Measurements from ENCODE around the gene PLAC8L1.
"Not testable (repeated sequence)": the region's sequence is repeated elsewhere in the genome, so short reads cannot be mapped to it uniquely, and the experiment has no call there.

Gene PLAC8L1

GRCh38 chr5:146105477-146105876 lies at the start of gene PLAC8L1:
TSS of gene PLAC8L1 (minus strand) at chr5:146105577. CDS start at chr5:146104311, 1,266 bp downstream.
- no peak for DNase-seq

DNA sequence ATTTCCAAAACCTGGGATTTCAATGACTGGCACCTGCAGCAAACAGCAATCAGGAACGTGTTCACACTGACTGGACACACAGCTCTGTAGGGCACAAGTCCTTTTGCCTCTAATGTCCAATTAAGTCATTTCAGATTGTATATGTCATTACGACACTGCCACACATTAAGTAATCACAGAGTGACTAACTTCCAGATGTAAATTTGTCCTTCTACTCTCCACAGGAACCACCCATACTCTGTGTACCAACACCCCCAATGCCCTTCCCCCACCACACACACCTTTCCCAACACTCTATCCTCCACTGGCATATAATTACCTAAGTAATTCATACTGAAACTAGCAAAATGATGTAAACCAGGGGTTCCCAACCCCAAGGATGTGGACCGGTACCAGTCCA lies 46.6 kb upstream of the PLAC8L1 start:
- DNase-seq = no peak

DNA sequence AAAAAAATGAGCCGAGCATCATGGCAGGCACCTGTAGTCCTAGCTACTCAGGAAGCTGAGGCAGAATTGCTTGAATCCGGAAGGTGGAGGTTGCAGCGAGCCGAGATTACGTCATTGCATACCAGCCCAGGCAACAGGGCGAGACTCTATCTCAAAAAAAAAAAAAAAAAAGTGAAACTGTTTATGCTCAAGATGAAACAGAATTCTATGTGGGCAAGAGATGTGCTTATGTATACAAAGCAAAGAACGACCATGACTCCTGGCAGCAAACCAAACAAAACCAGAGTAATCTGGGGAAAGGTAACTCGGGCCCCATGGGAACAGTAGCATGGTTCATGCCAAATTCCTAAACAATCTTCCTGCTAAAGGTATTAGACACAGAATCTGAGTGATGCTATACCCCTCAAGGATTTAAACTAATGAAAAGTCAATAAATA lies 32.6 kb upstream of the PLAC8L1 start:
- DNase-seq = no peak

- DNase-seq = no peak
Observed at GRCh38 chr5:146130440-146131045, 25.2 kb upstream of the PLAC8L1 start.

DNA sequence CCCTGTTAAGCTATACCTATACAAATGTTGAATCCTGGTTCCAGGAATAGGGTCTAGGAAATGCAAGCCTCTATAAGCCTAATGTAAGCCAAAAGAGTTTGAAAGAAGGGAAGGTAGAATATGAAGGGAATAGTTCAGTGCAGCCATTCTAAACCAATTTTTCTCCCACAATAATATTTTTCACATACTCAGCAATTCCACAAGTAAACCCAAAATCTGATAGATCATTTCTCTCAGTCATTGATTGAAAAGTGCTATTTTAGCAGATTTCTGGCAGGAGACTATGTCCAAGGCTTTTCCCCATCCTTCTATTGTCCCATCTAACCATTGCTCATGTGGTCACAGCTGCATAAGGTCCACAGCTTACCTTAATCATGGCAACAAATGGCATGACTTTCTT lies 20.7 kb upstream of the PLAC8L1 start:
- DNase-seq = no peak

- no peak for DNase-seq
Observed at GRCh38 chr5:146124580-146124979, 19.2 kb upstream of the PLAC8L1 start.

- not testable (repeated sequence) for DNase-seq
Observed at GRCh38 chr5:146121451-146121850, 16.1 kb upstream of the PLAC8L1 start.

GRCh38 chr5:146118322-146118721 lies 12.9 kb upstream of the PLAC8L1 start:
- no peak for DNase-seq

- DNase-seq = not testable (repeated sequence)
Observed at GRCh38 chr5:146117216-146117615, 11.8 kb upstream of the PLAC8L1 start.

DNA sequence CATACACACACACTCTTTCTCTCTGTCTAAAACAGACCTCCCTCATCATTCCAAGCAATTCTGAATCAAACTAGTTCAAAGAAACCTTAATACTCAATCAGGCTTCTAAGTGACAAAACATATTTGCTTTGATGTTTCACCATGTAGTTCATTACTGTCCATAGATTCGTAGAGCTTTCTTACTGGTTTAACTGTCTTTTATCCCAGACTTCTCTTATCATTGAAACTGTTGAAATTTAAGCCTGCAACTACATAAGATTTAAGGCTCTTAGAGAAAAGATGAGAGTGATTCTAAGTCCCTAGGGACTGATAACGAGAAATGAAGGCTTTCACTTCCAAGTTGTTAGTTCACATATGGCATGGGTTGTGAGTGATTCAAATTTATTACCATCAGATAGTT lies 11.0 kb upstream of the PLAC8L1 start:
- DNase-seq = no peak

DNA sequence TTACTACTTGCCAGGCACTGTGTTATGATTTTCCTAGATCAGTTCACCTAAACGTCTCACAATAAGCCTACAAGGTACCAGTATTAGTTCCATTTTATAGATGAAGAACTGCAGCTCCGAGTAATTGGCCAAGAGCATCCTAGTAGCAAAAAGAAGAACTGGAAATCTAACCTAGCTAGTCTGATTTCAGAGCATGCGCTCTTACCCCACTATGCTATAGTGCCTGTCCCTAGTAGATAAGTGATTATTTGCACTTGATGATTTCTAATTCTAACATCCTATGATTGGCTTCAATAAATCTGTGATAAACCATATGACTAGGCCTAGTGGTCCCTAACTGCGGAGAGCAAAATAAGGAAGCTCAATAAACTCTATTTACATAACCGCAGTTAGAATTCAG lies 7.1 kb upstream of the PLAC8L1 start:
- DNase-seq = no peak

DNA sequence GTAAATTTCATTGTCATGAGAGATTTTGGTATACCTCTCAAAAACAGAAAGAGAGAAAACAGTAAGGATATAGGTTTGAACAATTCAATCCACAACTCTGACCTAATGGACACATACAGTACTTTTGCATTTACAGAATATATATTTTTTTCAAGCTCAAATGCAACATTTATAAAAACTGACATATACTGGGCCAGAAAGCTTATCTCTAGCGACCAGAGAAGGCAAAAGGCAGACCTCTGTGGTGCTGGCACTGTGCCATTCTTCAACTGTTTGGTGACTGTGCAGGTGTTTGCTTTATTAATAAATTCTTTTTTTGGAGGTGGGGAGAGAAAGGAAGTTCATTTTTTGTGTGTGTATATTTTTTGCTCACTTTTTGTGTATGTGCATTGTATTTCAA lies 6.0 kb upstream of the PLAC8L1 start:
- no peak for DNase-seq

- no peak for DNase-seq
Observed at GRCh38 chr5:146109379-146109778, 4.0 kb upstream of the PLAC8L1 start.

DNA sequence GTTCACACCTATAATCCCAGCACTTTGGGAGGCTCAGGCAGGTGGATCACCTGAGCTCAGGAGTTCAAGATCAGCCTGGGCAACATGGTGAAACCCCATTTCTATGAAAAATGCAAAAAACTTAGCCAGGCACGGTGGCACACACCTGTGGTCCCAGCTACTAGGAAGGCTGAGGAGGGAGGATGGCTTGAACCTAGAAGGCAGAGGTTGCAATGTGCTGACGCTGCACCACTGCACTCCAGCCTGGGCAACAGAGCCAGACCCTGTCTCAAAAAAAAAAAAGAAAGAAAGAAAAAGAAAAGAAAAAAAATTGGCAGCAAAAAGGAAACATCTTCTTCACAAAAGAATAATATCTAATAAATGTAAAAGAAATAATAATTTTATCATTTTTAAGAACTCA lies 3.5 kb upstream of the PLAC8L1 start:
- DNase-seq = not testable (repeated sequence)

DNA sequence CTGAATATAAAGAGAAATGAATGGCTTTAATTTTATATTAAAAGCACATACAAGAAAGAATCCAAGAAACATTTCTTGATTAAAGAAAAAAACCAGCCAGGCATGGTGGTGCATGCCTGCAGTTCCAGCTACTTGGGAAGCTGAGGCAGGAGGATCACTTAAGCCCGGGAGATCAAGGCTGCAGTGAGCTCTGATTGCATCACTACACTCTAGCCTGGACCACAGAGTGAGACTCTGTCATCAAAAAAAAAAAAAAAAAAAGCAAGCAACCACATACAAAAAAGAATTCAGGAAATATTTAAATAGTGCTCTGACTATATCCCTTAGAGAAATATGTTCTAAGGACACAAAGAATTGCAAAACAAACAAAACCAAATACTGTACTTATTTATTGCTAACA lies 2.5 kb upstream of the PLAC8L1 start:
- no peak for DNase-seq

DNA sequence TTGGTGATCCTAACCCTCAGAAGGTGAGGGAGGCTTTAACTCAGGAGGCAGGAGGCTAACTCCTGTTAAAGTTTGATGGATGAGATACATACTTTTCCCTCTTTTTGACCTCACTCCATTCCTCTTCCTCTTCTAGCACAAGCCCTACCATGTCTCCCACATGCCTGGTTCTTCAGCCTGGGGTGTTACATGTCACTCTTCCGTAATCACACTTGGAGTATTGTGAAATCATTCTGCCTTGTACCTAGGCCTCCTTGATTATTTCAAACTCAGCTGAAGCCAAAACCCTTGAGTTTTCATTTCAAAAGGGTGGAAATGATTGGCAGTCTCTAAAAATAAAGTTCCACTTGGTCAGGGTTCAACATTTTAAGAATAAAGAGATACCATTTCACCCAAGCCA lies 1.8 kb downstream of the PLAC8L1 start:
- no peak for DNase-seq

- no peak for DNase-seq
Observed at GRCh38 chr5:146101646-146102045, 3.7 kb downstream of the PLAC8L1 start.

DNA sequence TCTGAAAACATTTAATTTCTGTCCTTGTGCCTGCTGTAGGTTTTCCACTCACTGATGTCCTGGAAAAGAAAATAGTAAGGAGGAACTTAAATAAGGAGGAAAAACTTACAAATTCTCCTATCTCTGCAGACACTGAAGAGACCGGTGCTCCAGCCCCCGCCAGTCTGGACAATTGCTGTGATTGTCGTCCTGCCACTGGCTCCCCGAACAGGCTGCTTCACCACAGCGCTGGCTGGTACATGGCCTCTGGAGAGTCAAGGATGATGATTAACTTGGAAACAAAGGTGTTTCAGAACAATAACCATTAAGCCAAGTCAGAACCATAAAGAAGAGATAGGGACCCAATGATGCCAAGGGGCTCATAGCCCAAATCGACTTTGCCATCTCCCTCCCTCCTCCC lies 7.3 kb downstream of the PLAC8L1 start:
- no peak for DNase-seq

- DNase-seq = no peak
Observed at GRCh38 chr5:146091881-146092280, 13.5 kb downstream of the PLAC8L1 start.

DNA sequence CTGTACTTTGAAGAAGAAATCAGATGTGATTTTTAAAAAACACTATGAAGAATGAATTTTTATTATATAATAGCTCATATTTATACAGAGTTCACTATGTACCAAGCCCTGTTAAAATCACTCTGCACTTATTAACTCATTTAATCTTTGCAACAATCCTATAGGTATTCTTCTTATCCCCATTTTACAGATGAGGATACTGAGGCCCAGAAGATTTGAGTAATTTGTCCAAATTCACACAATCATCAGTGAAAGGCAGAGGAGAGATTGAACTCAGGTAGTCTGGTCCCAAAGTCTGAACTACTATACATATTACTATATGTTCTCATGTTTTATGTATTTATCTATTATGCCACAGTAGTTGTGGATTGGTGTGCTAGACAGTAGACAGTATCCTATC lies 16.1 kb downstream of the PLAC8L1 start:
- DNase-seq = no peak

- DNase-seq = no peak
Observed at GRCh38 chr5:146088098-146088497, 17.3 kb downstream of the PLAC8L1 start.

DNA sequence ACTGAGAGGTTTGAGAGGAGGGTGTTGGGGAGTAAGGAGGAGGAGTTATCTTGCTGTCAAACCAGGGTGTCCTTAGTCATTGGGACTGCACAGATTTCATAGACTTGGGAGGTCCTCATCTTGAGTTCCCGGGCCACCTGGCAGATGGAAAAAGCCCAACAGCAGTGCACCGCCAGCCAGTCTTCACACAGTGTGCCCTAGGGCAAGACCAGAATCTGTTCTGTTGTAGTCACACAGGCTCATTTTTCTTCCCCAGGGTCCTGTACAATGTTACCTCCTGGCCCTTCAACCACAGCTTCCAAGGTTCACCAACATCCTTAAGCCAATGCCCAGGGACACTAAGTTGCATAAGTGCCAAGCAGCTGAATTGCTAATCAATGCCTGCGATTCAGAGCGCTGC lies 21.0 kb downstream of the PLAC8L1 start:
- no peak for DNase-seq

- DNase-seq = no peak
Observed at GRCh38 chr5:146082798-146083197, 22.6 kb downstream of the PLAC8L1 start.

GRCh38 chr5:146081556-146081955 lies 23.8 kb downstream of the PLAC8L1 start:
- peak; percentile 34 for DNase-seq

- DNase-seq = no peak
Observed at GRCh38 chr5:146079695-146080373, 25.5 kb downstream of the PLAC8L1 start.
